ENCODE measurements around the gene SPECC1.
"Not testable (repeated sequence)": the region's sequence is repeated elsewhere in the genome, so short reads cannot be mapped to it uniquely, and the experiment has no call there.

The SPECC1 gene

GRCh38 chr17:20142268-20142667, 133.1 kb downstream of the SPECC1 start:
- DNase-seq, result no peak

- DNase-seq, result no peak
These were observed 134.6 kb downstream of the SPECC1 start for GRCh38 chr17:20143740-20144139.

DNA sequence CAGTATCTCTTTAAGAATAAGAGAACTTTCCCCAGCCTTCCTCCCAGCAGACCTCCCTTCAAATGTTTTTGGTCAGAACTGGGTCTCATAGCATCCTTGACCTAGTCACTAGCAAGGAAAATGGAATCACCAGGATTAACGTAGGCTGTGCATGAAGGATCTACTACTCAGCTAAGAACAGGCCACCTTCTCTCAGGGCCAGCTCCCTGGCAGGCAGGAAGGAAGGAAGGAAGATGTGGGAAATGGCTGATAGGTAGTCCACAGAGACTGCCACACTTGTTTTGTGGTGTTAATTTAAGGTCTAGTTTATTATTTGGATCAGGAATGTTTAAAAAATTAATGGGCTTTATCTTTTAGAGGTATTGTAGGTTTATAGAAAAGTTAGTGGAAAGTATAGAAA, 136.4 kb downstream of the SPECC1 start:
- no peak for DNase-seq

GRCh38 chr17:20149251-20149650, 140.1 kb downstream of the SPECC1 start:
- no peak for DNase-seq

DNA sequence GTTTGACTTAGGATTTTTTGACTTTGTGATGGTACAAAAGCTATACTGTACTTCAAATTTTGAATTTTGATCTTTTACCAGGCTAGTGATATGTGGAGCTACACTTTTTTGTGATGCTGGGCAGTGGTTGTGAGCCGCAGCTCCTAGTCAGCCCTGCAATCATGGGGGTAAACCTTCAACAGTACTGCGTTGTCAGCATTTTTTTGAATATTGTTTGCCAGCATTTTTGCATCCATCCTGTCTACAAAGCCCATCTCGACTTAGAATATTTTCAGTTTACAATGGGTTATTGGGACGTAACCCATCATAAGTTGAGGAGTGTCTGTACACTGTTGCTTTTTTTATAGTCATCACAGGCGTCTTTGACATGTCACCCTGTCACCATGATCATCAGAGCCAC, 142.0 kb downstream of the SPECC1 start:
- DNase-seq, result no peak

DNA sequence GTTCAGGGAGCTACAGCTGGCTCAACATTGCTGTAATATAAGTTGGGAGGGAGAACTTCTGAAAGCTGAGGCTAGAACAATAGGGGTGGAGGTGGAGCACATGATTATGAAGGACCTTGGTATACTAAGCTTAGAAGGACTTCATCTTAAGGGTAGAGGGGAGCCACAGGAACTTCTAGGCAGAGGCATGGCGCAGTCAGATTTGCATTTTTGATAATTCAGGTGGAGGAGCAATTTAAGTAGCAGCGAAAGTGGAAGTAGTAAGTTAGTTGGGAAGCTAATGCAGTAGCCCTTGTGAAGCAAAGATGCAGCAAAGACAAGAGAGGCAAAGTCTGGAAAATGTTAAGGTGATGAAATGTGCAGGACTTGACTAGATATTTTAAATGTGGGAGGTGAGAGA, 144.1 kb downstream of the SPECC1 start:
- DNase-seq, result no peak

DNA sequence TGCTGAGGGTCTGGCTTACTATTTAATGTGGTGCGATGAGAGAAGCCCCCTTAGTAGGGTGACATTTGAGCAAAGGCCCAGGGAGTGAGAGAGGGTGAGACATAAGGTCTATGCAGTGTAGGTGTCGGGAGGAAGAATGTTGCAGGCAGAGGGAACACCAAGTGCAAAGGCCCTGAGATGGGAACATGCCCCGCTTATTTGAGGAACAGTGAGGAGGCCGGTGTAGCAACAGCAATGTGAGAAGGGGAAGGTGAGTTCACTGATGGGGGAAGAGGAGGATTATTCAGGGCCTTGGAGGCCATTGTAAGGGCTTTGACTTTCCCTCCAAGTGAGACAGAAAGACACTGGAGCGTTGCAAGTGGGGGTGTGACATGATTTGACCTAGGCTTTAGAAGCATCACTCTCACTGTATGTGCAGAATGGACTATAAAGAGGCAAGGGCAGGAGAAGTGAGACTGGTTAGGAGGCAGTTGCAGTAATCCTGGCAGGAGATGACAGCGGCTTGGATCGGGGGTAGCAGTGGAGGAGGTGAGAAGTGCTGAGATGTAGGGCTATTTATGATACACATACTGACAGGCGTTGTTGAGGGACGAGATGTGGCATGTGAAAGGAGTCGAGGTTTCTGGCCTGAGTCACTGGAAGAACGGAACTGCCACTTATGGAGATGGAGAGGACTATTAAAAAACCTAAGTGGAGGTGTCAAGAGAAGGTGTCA, 145.3 kb downstream of the SPECC1 start:
- DNase-seq, result peak; percentile 14

GRCh38 chr17:20155258-20156195, 146.4 kb downstream of the SPECC1 start:
- DNase-seq, result peak; percentile 92

GRCh38 chr17:20156196-20157000, 147.2 kb downstream of the SPECC1 start:
- DNase-seq, result peak; percentile 18

DNA sequence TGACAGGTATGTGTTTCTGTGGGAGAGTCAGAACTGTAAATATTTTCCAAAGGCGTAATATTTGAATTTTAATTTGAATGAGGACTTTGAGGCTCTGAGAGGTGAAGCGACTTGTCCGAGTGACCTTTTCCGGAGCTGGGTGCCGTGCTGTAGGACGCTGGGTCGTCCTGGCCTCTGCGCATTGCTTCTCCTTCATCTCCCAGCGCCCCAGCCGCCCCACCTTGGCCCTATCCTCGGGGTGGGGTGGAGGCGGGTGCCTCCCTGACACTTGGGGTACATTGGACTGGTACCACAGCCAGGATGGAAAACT, 147.8 kb downstream of the SPECC1 start:
- DNase-seq, result no peak

DNA sequence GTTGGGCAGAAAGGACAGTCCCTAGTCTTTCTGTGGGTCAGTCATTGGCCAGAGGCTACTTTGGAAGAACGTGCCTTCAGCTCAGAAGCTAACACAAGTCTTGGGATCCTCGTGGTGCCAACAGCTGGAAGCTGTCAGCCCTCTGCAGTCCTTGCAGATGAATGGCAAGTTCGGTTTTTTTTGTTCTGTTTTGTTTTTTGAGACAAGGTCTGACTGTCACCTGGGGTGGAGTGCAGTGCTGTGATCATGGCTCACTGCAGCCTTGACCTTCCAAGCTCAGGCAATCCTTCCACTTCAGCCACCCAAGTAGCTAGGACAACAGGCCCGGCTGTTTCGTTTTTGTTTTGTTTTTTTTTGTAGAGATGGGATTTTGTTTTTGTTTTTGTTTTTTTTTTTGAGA, 149.4 kb downstream of the SPECC1 start:
- no peak for DNase-seq

- no peak for DNase-seq
These were observed 150.4 kb downstream of the SPECC1 start for GRCh38 chr17:20159406-20160069.

DNA sequence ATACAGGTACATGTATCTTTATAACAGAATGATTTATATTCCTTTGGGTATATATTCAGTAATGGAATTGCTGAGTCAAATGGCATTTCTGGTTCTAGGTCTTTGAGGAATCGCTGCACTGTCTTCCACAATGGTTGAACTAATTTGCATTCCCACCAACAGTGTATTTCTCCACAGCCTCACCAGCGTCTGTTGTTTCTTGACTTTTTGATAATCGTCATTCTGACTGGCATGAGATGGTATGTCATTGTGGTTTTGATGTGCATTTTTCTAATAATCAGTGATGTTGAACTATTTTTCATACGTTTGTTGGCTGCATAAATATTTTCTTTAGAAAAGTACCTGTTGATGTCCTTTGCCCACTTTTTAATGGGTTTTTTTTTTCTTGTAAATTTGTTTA, 156.4 kb downstream of the SPECC1 start:
- DNase-seq, result not testable (repeated sequence)

- no peak for DNase-seq
These were observed 160.9 kb downstream of the SPECC1 start for GRCh38 chr17:20170085-20170484.

GRCh38 chr17:20171741-20172365, 162.7 kb downstream of the SPECC1 start:
- DNase-seq, result no peak

DNA sequence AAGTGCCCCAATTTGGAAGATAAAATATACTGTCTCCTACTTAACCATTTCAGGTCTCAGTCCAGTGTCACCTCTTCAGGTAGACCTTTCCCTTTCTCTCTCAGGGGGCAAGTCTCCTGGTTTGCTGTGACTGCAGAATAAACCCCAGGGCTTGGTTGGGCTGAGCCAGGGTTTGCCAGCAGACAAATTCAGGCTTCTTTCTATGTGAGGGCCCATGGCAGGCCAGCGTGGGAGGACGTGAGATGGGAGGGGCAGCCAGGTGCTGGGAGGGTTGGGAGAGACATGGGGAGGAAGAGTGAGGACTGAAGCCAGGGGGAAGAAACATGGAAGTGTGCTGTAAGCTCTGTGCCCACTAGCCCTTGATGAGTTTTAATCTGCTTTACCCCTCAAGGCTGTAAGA, 163.2 kb downstream of the SPECC1 start:
- no peak for DNase-seq

- DNase-seq, result no peak
These were observed 163.9 kb downstream of the SPECC1 start for GRCh38 chr17:20173091-20173490.

GRCh38 chr17:20174588-20175265, 165.6 kb downstream of the SPECC1 start:
- no peak for DNase-seq

GRCh38 chr17:20179041-20179440, 169.9 kb downstream of the SPECC1 start:
- DNase-seq, result no peak

DNA sequence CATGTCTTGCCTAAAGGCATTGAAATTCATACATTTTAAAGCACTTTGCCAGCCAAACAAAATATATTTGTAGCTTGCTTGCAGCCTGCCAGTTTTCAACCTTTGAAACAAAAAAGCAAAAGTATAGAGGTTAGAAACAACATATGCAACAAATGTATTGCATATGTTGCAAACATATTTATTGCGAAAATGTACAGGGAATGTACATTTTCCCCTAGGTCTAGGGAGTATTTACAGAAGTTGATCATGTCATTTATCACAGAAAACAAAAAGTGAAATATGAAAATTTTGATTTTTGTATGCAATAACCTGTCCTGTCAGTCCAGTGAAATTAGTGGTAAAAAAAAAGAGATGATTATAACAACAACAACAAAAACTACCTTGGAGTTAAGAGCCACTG, 171.5 kb downstream of the SPECC1 start:
- DNase-seq, result no peak

GRCh38 chr17:20184181-20184580, 175.0 kb downstream of the SPECC1 start:
- DNase-seq, result no peak
